Bronchial epithelial cell (primary cell): ENCODE measurements around the gene LIMS1. TPM values are rescaled to one million over a fixed set of nuclear protein-coding genes. Genes with fewer than 3 reads are reported as not detected.
A peak's percentile ranks its signal among the peaks of the same experiment; 100 is the strongest.

Source experiments
- DNase-seq: peaks from one replicate; pipeline ENCODE4 v3.0.0-alpha.2; 2010; ENCODE audit warnings: low read depth
- FAIRE-seq: peaks from 2 replicates; lab custom pipeline; 2011; peaks lifted over from hg19 to GRCh38; lab: Jason Lieb, UNC
- H3K27me3 ChIP-seq: 2 replicates; pipeline ENCODE4 v1.5.1; 2011; ENCODE audit warnings: low read length; ENCODE audit not compliant: control insufficient read depth, insufficient read depth
- H3K36me3 ChIP-seq: 2 replicates; pipeline ENCODE4 v1.5.1; 2011; ENCODE audit warnings: low read length; ENCODE audit not compliant: control insufficient read depth, insufficient read depth
- H3K4me3 ChIP-seq: 2 replicates; pipeline ENCODE4 v1.5.1; 2011; ENCODE audit warnings: mild to moderate bottlenecking, low read depth, low read length, control low read depth
- total RNA-seq: library from RNA; depleted of rRNA; stranded (reverse); fragments of >200 nt; gene quantifications from 2 replicates; pipeline ENCODE4 v1.2.1, GENCODE V29; 2014
- TF ChIP-seq, protein P1 (sequence below): IDR thresholded peaks from 2 replicates; pipeline ENCODE4 v1.5.1; 2011; ENCODE audit warnings: mild to moderate bottlenecking, moderate library complexity, low read length, control low read depth, inconsistent platforms; ENCODE audit not compliant: insufficient read depth, severe bottlenecking

The LIMS1 gene
- total RNA-seq, 1 donor from 2014 or later = 42.1 TPM

DNA sequence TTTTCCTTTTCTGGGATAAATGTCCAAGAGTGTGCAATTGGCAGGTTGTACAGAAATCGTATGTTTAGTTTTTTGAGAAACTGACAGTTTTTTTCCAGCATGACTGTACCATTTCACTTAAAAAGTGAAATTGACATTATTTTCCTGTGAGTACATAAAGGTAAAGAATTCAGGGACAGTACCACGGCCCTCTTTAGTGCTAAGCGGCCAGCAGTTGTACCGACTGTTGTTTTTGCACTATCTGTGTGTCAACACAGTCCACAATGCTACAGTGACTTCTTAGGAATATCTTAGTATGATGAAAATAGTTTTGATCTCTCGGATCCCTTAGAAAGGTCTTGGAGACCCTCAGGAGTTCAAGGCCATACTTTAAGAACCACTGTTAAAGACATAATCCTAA is 2.6 kb downstream of the LIMS1 start:
- no peak for FAIRE-seq
- TF ChIP-seq, protein P1, sequence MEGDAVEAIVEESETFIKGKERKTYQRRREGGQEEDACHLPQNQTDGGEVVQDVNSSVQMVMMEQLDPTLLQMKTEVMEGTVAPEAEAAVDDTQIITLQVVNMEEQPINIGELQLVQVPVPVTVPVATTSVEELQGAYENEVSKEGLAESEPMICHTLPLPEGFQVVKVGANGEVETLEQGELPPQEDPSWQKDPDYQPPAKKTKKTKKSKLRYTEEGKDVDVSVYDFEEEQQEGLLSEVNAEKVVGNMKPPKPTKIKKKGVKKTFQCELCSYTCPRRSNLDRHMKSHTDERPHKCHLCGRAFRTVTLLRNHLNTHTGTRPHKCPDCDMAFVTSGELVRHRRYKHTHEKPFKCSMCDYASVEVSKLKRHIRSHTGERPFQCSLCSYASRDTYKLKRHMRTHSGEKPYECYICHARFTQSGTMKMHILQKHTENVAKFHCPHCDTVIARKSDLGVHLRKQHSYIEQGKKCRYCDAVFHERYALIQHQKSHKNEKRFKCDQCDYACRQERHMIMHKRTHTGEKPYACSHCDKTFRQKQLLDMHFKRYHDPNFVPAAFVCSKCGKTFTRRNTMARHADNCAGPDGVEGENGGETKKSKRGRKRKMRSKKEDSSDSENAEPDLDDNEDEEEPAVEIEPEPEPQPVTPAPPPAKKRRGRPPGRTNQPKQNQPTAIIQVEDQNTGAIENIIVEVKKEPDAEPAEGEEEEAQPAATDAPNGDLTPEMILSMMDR = no peak
- H3K36me3 ChIP-seq = no peaks in the 10 kb centered on the region
- H3K4me3 ChIP-seq = no peak overlapping the region
- no peak for DNase-seq
- H3K27me3 ChIP-seq = no peaks in the 10 kb centered on the region

DNA sequence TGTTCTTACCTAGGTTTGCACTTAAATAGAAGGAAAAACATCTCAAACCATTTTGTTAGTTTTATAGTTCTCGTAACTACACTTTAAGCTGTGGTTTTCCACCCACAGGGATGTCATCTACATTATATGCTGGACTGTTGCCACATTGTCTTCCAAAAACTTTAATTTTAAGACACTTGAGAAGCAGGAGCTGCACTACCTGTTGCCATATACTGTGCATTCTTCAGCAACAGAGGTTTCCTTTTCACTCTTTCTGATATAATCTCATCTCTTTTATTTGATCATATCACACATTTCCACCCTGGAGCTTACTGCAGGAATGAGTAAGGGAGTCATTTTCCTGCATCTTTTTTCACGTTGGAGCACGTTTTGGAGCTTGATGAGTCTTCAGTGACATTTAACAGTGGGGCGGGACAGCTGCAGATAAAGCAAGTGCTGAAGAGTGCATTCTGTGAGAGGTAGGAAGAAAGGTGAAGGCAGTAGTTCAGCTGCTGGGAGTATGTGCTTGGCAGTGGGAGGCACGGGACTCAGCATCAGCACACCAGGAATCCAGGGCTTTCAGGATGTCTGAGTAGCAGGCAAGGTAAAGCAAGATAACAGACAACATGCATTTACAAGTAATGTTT is 3.8 kb downstream of the LIMS1 start:
- TF ChIP-seq, protein P1 = no peak
- H3K4me3 ChIP-seq = no peak overlapping the region
- DNase-seq (peak; percentile 88), FAIRE-seq (no peak)
- no peaks in the 10 kb centered on the region for H3K27me3 ChIP-seq
- no peaks in the 10 kb centered on the region for H3K36me3 ChIP-seq

DNA sequence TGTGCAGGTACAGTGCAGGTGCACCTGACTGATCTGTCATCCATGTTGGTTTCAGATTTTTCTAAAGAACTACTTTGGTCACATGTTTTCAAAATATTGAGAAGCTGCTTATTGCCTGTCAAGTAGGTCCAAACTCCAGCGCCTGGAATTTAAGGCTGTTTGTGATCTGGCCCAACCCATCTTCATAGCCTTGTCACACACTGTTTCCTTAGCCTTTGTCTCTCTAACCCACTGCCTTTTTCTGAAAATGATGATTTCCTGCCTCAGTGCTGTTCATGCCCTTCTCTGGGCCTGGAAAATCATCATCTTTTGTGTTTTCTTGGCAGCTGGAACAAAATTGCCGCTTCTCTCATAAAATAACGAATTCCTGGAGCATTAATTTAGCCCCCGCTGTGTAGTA is 7.2 kb downstream of the LIMS1 start:
- H3K4me3 ChIP-seq = no peak overlapping the region
- H3K36me3 ChIP-seq = no peaks in the 10 kb centered on the region
- DNase-seq (no peak), FAIRE-seq (no peak)
- H3K27me3 ChIP-seq = no peaks in the 10 kb centered on the region
- TF ChIP-seq, protein P1 = no peak

DNA sequence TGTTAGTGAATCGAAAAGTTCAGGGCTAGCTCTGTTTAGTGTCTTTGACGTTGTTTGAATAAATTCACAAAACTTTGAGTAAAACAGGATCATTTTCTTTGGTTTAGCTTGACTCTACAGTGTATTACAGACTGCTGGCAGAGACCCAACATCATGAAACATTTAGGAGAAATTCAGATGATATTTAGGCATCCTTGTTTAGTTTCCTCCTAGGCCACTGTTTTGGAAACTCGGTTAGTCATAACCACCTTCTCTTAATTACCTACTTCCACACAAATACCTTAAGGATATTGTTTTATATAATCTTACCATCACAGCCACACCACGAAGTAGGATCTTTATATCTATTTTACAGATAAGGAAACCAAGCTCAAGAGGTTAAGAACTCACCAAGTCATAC is 7.8 kb downstream of the LIMS1 start:
- Histone ChIP-seq H3K27me3 (no peaks in the 10 kb centered on the region), H3K4me3 (no peak overlapping the region), H3K36me3 (no peaks in the 10 kb centered on the region)
- no peak for FAIRE-seq
- no peak for DNase-seq
- TF ChIP-seq, protein P1 = no peak

DNA sequence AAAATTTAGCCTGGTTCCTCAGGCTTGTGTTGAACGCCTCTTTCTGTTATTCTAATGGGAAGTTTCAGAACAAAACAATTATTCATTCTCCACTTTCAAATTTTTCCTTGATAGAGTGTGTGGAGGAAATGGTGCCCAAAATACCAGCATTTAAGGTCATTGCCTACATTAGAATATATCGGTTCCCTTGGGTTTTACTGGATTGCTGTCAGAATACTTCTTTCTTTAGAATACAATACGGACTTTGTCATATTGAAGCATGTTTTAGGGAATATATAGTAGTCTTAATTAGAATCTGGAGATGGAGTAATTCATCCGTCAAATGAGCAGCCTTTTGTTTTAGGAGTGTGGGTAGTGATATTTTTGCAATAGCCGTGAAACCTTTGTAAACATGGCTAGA is 13.3 kb downstream of the LIMS1 start:
- H3K27me3 ChIP-seq = no peaks in the 10 kb centered on the region
- no peaks in the 10 kb centered on the region for H3K36me3 ChIP-seq
- FAIRE-seq (no peak), DNase-seq (no peak)
- no peak overlapping the region for H3K4me3 ChIP-seq
- TF ChIP-seq, protein P1 = no peak
